ENCODE data around the gene PEX16.

The PEX16 gene

GRCh38 chr11:45872651-45873356 is 44.9 kb downstream of the PEX16 start:
- no peak for DNase-seq

- no peak for DNase-seq
Observed at GRCh38 chr11:45871638-45872037, 46.0 kb downstream of the PEX16 start.

- no peak for DNase-seq
Observed at GRCh38 chr11:45870706-45871105, 47.0 kb downstream of the PEX16 start.

GRCh38 chr11:45869551-45869950 is 48.1 kb downstream of the PEX16 start:
- no peak for DNase-seq

GRCh38 chr11:45864041-45864440 is 53.6 kb downstream of the PEX16 start:
- DNase-seq = no peak

- no peak for DNase-seq
Observed at GRCh38 chr11:45860764-45861510, 56.7 kb downstream of the PEX16 start.

- no peak for DNase-seq
Observed at GRCh38 chr11:45860348-45860747, 57.3 kb downstream of the PEX16 start.
